Sigmoid colon (tissue), 3 donors: ENCODE results near the gene DOK5.

Experiments
- POLR2A ChIP-seq, 2 donors: fragments of 450-650 bp; IDR thresholded peaks; one replicate each; pipeline ENCODE4 v1.6.1; 2016; ENCODE audit warnings: antibody characterized with exemption in 2 of 2, mild to moderate bottlenecking in 2 of 2, moderate library complexity in 2 of 2
- TF ChIP-seq, protein P1 (sequence below), 4 experiments: fragments of 450-650 bp in 3 of 4; fragments of 200-600 bp in 1 of 4; IDR thresholded peaks; one replicate each; pipeline ENCODE4 v1.5.1; 2016 to 2019; ENCODE audit warnings: antibody characterized with exemption in 4 of 4, mild to moderate bottlenecking in 3 of 4, moderate library complexity in 2 of 4

DNA sequence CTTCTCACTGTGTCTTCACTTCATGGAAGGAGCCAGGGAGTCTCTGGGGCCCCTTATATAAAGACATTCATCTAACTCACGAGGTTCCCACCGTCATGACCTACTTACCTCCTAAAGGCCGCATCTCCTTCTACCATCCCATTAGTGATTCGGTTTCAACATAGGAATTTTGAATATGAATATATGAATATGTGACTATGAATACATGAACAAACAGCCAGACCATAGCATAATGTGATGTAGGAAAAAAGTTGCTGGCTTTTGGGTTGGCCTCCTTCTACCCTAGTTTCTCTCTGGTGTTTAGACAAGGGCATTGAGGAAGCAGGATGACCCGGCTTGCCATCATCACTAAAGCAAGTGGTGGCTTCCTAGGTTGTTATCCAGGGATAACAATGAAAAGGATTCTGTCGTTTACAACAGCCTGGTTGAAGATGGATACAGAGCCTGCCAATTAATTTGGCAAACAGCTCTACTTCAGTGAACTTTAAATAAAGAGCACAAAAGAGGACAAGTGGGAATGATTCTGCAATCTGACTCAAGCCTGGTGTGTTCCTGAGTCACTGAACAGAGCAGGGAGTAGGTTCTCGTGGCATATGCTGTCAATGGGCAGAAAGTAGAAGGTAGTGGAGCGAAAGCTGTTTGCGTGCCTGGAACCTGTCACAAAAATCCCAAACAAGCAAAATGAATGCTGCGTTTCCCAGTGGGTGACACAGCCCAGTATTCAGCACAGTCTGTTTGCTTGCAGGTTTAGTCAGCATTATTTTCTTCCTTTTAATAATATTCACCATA is 44.0 kb upstream of the DOK5 start:
- no peak for TF ChIP-seq POLR2A (IDR thresholded peaks at IDR 0.05)
- TF ChIP-seq, protein P1, sequence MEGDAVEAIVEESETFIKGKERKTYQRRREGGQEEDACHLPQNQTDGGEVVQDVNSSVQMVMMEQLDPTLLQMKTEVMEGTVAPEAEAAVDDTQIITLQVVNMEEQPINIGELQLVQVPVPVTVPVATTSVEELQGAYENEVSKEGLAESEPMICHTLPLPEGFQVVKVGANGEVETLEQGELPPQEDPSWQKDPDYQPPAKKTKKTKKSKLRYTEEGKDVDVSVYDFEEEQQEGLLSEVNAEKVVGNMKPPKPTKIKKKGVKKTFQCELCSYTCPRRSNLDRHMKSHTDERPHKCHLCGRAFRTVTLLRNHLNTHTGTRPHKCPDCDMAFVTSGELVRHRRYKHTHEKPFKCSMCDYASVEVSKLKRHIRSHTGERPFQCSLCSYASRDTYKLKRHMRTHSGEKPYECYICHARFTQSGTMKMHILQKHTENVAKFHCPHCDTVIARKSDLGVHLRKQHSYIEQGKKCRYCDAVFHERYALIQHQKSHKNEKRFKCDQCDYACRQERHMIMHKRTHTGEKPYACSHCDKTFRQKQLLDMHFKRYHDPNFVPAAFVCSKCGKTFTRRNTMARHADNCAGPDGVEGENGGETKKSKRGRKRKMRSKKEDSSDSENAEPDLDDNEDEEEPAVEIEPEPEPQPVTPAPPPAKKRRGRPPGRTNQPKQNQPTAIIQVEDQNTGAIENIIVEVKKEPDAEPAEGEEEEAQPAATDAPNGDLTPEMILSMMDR (IDR thresholded peaks at IDR 0.05), result no peak
